Fibroblast of skin of right biceps (primary cell): ENCODE data around the gene GRHL1.

Experiments used
- DNase-seq: peaks from one replicate; pipeline ENCODE4 v3.0.0-alpha.2; 2013

GRHL1 gene

DNA sequence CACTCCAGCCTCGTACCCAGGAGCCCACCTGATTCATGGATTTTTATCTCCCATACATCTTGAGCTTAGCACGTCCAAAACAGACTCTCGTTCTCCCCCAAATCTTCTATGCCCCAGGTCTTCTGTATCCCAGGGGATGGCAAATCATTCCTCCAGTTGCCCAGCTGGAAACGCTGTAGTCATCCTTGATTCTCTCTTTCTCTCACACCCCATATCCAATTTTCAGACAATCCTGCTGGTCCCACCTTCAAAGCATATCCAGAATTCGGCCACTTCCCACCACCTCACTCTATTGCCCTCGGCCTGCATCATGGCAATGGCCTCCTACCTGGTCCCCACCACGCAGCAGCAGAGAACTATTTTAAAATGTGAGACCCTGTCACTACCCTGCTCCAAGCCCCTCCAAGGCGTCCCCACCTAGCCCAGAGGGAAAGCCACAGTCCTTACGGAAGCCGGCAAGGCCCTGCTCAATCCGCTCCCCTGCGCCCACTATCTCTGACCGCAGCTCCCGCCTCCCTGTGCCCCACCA, 1.4 kb upstream of the GRHL1 start:
- no peak for DNase-seq

DNA sequence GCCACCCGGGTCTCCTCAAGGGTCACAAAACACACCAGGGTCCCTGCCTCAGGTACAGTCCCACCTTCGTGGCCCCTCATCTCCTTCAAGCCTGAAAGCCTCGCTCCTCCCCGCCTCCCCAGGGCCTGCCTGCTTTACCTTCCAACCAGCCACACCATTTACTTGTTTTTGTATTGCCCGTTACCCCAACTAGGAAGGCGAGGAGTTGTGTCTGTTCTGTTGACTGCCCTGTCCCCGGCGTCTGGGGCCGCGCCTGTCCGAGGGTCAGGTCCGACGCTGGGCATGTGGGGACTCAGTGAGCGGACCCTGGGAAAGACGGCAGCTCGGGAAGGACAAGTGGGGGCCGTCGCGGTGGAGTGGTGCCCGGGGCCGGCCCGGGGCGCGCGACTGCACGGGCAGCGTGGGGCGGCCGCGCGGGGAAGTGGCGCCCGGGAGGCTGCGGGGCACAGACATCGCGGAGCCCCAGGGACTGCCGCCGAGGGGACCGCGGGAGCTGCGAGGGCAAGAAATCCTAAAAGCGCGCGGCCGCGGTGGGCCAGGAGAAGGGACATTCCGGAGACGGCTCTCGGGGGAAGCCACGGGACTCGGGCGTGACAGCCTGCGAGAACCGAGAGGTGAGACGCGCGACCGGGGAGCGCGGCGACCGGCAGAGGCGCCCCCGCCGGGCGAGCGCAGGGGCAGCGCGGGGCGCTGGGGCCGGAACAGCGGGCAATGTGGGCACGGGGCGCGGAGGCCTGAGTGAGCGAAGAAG, 797 bp upstream of the GRHL1 start:
- peak; percentile 34 for DNase-seq

DNA sequence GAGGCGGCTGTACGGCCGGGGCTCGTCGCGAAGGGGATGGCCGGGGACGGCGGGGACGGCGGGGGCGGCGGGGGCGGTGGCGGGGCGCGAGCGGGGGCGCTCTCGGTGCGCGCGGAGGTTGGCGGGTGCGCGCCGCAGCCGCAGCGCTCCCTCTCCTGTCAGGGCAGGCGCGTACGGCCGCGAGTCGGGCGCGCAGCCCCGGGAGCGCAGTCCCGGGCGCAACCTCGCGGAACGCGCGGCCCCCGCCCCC, 296 bp upstream of the GRHL1 start:
- DNase-seq: no peak

DNA sequence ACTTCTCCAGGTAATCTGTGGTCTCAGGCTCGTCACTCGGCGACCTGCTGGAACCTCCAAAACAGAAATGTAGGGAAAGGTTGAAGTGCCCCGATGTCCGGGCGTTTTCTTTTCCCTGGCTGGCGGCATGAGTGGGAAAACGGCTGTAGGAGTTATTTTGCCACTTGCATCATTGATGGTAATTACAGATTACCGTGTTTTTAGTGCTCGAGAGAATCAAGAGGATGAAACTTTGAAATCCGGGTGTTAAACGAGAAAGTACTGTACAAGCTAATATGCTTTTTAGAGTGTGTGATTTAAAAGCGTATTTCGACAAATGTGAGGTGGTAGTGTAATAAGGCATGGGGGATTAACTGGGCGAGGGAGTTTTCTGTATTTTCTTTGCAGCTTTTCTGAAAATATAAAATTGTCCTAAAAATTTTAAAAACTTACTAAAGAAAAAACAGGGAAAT, 819 bp downstream of the GRHL1 start:
- DNase-seq: no peak

DNA sequence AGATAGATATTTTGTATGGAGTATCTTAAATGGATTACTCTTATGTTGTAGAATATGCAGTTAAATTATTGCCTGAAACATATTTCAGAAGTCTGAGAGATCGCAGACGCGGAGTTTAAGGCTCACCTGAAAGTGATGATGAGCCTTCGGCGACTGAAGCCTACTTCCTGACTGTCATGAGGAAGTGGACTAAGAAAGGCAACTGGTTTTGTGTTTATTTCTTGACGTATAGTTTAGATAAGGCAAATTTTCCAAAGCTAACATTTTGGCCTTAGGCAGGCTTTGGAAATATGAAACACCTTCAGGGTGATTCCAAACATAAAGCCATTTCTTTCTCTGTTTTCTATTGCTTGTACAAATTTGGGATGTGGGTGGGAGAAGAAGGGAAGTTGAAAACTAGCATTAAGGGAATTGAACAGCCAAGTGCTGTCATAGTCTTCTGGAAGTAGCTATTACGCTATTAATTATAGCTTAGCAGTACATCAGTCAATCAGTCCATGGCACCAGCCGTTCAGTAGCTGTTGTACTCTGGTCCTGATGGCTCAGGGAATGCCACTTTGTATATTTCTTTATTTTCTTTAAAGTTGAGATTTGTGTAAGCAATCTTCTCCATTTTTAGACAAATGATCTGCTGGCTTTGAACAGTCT, 1.5 kb downstream of the GRHL1 start:
- no peak for DNase-seq

DNA sequence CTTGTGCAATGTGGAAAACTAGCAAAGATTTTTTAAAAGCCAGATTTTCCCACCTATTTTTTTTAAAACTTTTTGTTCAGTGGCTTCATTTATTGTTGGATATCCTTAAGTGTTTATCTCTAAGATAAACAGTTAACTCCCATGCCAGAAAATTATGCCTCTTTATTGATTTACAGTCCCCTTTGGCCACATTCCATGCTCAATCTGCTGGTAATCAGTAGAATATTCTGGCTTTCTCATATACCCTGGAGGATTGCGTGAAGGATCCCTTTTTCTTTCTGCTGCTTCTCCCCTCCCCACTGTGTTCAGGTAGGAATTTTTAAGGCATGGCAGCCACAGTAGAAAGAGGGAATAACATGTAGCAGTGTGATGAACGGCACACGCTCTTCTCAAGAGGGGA, 2.6 kb downstream of the GRHL1 start:
- DNase-seq: no peak

DNA sequence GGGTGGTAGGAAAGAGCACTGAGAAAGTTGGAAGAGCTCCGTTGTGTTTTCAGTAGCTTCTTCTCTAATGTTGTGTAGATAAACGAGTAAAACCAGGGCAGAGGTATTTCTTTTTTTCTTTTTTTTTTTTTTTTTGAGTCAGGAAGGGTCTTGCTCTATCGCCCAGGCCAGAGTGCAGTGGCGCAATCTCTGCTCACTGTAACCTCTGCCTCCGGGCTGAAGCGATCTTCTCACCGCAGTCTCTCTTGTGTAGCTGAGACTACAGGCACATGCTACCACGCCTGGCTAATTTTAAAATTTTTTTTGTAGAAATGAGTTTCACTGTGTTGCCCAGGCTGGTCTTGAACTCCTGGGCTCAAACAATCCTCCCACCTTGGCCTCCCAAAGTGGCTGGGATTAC, 6.6 kb downstream of the GRHL1 start:
- no peak for DNase-seq

DNA sequence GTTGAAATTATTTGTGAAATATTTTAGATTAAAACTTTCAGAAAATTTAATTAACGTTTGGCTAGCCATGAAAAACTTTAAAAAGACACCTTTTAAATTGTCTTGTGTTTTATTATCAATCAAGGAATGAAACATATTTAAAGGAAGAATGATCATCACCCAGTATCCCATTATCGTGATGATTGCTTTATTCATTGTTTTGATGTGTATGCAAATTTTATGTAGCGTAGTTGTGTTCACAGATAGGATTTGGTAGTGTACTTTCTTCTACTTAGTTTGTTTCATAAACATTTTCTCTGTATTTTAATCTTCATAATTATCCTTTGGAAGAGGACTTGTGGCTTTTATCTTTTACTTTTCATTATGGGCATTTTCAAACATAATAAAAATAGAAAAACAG, 7.8 kb downstream of the GRHL1 start:
- no peak for DNase-seq

DNA sequence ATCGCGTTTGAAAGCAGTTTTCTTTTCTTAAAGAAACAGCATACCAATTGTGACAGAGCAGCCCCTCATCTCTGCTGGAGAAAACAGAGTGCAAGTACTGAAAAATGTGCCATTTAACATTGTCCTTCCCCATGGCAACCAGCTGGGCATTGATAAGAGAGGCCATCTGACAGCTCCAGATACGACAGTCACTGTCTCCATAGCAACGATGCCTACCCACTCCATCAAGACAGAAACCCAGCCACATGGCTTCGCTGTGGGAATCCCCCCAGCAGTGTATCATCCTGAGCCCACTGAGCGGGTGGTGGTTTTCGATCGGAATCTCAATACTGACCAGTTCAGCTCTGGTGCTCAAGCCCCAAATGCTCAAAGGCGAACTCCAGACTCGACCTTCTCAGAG, 9.5 kb downstream of the GRHL1 start:
- no peak for DNase-seq

DNA sequence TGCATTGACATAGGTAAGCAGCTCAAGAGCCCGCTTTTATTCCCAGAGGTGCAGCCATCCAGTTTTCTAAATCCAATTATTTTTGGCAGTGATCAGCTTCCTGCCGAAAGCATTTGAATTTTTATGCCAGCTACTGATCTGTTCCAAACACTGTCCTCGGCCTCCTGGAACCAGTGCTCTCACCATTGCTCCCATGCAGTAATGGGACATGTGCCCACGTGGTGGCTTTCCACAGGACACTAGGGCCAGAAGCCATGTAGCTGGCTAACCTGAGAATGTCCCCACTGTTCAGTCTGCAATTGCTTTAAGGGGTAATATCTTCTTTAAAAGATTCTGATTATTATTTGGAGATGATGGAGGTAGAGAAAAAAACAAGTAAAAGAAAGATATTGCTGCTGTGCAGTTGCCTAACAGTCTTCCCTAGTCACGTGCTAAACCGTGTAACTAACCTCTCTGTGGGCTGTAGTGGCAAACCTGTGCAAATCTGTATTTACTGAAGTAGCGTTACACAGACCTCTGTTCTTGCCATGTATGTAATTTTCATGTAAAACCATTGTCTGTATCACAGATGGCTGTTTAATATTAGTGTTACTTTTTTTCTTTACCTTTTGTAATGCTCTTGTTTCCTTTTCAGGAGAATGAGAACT, 13.0 kb downstream of the GRHL1 start:
- no peak for DNase-seq

DNA sequence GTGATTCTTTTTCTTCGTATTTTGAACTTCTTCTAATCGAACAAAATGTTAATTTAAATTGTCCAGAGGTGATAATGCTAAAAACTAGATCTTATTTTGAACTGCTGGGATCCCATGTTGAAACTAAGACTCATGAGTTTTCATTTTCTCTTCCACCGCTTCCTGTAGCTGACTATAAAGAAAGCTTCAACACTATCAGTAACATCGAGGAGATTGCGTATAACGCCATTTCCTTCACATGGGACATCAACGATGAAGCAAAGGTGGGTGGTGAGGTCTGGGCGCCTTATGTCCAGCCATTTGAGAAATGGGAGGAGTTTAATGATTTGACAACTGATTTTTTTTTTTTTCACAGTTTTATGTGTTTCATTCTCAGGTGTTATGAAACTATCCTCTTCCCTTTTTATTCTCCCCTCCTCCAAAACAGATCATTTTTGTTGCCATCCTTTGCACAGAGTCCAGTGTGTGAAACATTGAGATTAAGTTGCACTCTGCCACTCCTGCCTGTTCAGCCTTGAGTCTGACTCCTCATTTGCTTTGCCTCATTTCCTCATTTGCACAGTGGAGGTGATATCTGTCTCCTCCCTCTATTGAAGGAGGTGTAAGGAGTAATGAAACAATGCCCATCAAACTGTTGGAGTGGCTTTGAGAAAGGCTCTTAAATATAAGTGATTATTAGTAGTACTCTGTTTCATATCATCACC, 13.8 kb downstream of the GRHL1 start:
- no peak for DNase-seq

DNA sequence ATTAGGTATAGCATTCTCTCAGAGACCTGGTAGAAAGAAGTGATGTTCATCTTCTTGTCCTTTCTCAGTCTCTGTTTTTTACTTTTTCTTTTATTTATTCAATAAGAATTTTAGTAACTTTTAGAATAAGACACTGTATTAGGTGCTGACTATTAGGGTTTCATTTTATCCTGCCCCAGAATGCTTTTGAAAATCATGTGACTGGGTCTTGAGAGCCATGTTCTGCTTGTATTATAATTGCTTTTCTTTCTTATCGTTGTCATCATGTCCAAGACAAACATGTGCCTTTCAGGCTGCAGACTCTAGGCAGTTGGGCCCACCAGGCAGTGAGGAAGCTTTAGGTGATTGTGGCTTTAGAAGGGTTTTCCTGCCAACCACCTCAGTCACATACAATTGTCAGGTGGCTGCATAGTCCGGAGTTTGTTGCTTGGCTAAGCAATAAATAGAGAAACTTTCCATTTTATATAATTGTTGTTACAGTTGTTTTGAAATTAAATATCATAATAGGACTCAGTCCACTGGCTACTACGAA, 15.1 kb downstream of the GRHL1 start:
- DNase-seq: no peak

DNA sequence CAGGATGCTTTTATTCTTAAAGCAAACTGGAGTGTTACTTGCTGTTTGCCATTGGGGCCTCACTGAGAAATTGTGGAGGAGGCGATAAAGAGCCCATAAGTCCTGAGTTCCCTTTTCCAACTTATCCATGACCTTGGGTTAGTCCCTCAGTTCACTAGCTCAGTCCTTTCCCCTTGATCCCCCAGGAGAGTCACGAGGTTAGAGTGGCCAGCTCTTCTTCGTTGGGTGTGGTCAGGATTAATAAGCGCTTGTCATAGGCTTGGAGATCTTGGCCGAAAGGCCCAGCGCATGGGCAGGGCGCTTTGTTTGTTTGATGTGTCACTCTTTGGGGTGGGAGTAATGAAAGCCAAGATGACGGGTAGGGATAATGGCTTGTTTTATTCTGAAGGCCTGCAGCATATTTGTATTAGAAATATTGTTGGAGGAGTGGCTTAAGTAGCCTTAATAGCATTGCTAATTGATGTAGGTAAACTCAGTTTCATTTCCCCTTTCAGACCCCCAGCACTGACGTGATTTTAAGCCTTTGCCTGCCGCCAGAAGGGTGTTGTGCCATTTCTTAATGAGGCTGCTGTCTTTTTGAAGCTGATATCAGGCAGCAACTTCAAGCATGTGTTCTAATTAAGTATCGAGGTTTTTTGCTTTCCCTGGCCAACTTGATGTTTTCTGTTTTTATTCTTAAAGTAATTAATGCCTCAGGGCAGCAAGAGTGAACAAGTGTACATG, 15.7 kb downstream of the GRHL1 start:
- DNase-seq: no peak

DNA sequence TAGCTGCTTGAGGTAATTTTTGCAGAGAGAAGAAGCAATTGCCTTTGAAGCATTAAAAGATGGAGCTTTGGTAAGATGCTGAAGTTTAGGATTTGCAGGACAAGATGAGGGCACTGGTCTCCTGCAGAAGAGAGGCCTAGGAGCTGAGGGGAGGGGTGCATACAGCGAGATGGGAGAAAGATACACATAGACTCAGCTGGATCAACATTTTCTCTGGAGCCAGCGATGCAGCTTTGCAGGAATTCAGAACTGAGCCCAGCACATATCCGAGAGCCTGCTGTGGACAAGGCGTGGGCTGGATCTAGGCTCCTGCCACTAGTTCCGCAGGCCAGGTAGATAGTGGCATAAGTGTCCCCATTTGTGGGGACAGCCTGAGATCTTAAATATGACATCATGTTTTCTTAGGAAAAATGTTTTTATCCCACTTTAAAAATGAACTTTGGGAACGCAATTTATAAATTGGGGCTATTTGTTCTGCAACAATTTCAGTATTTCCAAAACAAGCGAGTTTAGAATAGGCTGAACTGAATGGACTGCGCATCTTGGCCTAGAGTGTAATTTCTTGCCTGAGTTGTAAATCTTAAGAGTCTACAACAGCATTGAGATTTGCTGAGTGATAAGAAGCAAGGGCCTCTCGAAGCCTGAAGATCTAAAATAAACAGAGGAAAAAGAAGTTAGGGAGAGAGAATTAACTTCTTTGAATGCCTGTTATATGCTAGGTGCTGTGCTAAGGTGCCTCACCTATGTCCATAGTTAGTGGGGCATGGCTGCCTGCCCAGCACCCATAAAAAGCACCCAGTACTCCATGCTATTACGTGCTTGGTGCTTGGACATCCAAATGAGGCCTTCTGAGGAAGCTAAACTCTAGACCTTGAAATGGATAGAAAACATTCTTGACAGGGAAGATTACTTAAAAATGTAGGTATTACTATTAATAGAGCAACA, 17.3 kb downstream of the GRHL1 start:
- no peak for DNase-seq

DNA sequence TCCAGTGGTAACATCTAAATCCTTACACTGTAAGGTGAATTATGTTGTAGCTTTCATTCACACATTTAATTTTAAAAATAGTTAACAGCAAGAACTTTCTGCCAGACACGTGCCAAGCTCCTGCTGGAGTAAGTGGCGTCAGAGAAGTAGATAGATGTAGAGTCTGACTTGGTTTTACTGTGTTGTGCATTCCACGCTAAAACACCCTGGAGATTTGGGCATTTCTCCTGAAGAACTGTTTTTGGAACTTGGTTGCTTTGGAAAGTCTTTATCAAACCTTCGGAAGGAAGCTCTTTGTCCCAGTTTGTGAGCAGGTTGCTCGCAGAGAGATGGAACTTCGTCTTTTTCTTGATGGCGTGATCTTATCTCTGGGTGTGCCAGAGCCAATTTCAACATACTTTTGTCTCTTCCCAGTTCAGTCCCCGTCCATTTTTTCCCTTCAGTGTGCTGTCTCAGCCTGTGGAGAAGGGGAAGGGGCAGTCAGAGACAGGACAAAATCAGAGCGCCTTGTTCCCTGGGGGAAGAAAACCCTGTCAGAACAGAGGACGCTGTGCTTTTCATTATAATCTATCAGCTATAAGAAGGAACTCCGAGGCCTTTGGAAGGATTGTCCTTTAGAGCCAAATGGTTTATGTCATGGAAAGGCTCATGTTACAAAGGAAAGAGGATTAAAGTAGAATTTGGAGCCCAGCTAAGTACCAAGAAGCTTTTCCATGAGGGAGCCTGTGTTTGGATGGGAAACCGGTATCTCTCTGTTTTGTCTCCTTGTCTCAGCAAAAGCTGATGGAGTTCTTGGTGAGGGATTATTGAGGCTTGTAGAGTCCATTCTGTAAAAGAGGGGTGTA, 18.9 kb downstream of the GRHL1 start:
- DNase-seq: no peak

DNA sequence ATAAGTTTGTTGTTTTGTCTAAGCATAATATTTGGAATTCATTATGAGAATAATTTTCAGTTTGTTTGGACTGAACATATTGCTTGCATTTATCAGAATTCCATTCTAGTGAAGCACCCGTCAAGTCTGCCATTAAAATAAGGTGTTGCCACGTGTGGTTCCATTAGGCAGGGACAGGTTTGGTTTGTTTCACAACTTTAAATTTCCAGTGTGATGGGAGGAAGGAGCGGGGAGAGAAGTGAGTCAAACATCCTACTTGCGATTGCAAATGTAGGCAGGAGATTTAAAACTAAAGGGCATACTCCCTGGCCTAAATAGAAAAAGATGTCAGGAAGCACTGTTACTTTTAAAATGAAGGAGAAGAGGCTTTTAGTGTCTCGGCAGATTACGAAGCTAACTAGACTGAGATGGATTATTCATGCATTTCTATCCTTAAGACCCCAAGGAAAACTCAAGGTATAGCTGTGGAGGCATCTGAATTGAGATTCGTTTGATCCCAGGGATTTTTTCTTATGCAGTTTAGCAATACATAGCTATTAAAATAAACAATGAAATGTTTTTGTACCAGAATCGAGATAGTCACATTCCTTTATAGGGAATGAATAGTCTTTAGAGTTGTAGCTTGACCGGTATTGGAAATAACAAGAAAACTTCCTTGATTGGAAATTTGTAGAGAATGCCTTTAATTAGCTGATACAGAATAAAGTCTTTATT, 19.8 kb downstream of the GRHL1 start:
- DNase-seq: peak; percentile 35

DNA sequence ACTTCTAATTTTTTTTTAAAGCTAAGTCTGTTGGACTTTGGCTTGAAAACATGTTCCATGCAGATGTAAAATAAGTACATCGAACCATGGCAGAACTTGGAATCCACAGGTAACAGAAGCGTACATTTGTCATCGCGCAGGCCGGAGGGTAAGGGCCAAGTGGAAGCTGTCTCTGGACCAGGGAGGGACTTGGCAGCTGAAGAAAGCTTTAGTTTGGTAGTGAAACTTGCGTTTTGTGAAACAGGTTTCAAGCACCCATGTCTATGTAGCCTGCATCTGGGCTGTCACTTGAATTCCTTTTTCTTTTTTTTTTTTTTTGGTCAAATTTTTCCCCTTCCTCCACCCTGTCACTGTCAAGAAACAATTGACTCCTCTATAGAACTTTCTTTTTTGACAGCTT, 20.4 kb downstream of the GRHL1 start:
- DNase-seq: no peak

DNA sequence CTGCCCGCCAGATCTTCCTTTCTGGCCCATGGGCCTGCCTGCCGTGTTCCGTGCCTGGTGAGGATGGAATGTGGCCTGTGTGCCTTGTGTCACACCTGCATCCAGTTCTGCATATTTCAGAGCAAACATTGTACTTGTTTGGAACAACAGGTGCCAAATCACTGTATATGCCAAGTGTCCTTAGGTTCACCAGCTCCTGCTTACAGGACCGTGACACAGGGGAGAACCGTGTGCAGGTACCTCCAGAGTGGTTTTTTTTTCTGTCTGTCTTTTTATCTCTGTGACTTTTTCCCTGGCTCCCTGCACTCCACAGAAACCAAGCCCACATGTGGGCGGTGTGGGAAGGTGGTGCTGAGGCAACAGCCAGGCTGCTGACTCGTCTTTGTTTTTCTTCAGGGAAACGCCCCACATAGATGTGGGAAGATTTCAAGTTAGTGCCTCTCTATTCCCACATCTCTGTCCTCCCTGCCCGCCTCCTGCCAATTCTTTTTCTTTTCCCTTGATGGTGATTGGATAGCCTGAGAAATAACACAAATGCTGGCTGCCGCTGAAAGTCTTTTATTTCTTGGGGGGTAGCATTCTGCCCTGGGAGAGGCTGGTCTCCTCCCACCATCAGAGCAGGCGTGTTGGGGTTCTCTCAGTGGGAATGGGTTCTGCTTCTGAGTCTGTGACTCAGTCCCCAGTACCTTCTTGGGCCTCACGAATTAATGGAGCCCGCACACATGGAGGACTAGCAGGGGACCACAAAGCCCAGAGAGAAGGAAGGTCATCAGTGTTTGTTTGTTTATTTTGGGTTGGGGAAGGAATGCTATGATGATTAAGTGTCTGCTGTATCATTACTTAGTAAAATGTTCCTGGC, 21.4 kb downstream of the GRHL1 start:
- peak; percentile 46 for DNase-seq

DNA sequence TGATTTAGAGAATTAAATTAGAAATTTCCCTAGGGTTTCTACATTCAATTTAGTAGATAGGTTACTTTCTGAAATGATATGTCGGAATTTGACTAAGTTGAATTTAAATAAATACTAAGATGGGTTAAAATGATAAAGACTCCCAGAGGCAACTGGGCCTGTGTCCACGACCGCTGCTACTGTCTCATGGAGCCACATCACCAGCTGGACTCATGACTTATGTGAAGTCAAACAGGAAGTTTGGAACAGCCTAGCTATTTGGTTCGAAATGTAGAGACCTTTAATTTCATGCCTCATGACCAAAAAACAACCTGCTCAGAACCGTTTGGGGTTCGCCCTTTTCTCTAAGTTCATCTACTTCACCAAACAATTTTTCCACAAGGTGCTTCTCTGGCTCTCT, 22.2 kb downstream of the GRHL1 start:
- DNase-seq: no peak
